DND-41 (cell line): Measurements from ENCODE around the gene SMARCC1.
"Not testable (repeated sequence)": the region's sequence is repeated elsewhere in the genome, so short reads cannot be mapped to it uniquely, and the experiment has no call there.

Experiments
- ATAC-seq: fragments of 200-7000 bp; cut with Tn5 transposase; 3 replicates; pipeline ENCODE4 v1.9.1; 2021; ENCODE audit warnings: low read depth; ENCODE audit not compliant: insufficient read depth
- DNase-seq: peaks from one replicate; pipeline ENCODE4 v3.0.0-alpha.2; 2020
- H2AFZ ChIP-seq: 2 replicates; pipeline ENCODE4 v1.6.0; 2012; ENCODE audit warnings: low read depth, low read length
- H3K27ac ChIP-seq: 2 replicates; pipeline ENCODE4 v1.5.1; 2012; ENCODE audit warnings: low read length, inconsistent platforms
- H3K27me3 ChIP-seq: fragments of 200-600 bp; sonication (generic); 2 replicates; pipeline ENCODE4 v1.6.0; 2012; ENCODE audit warnings: low read length, mild to moderate bottlenecking, inconsistent platforms; ENCODE audit not compliant: insufficient read depth, poor library complexity
- H3K36me3 ChIP-seq: 2 replicates; pipeline ENCODE4 v1.5.1; 2012; ENCODE audit warnings: low read length, inconsistent platforms; ENCODE audit not compliant: insufficient read depth
- H3K4me1 ChIP-seq: 2 replicates; pipeline ENCODE4 v1.5.1; 2012; ENCODE audit warnings: mild to moderate bottlenecking, low read length; ENCODE audit not compliant: insufficient read depth
- H3K4me2 ChIP-seq: 2 replicates; pipeline ENCODE4 v1.6.0; 2012; ENCODE audit warnings: mild to moderate bottlenecking, moderate library complexity, low read length, inconsistent platforms; ENCODE audit not compliant: insufficient read depth
- H3K4me3 ChIP-seq, 2 experiments: fragments of 200-600 bp in 1 of 2; shearing (Covaris generic) in 1 of 2; 2 replicates each; pipeline ENCODE4 v1.5.1; 2012 to 2016; ENCODE audit warnings: inconsistent platforms in 2 of 2, low read length in 2 of 2, mild to moderate bottlenecking in 2 of 2, low read depth in 1 of 2, moderate library complexity in 1 of 2
- H3K79me2 ChIP-seq: 2 replicates; pipeline ENCODE4 v1.6.0; 2012; ENCODE audit warnings: low read length, inconsistent platforms; ENCODE audit not compliant: insufficient read depth
- H3K9ac ChIP-seq: 2 replicates; pipeline ENCODE4 v1.6.0; 2012; ENCODE audit warnings: low read depth, mild to moderate bottlenecking, inconsistent platforms, low read length, moderate library complexity
- H3K9me3 ChIP-seq: 2 replicates; pipeline ENCODE4 v1.5.1; 2012; ENCODE audit warnings: low read length, moderate library complexity, mild to moderate bottlenecking, inconsistent platforms; ENCODE audit not compliant: insufficient read depth, severe bottlenecking
- H4K20me1 ChIP-seq: 2 replicates; pipeline ENCODE4 v1.6.0; 2012; ENCODE audit warnings: low read length; ENCODE audit not compliant: insufficient read depth
- CTCF ChIP-seq: IDR thresholded peaks from 2 replicates; pipeline ENCODE4 v1.5.1; 2012; ENCODE audit warnings: borderline replicate concordance, low read length, moderate library complexity, mild to moderate bottlenecking; ENCODE audit not compliant: poor library complexity, severe bottlenecking; ENCODE audit errors: extremely low read depth
- EZH2 ChIP-seq: IDR thresholded peaks from 3 replicates; pipeline ENCODE4 v1.6.1; 2012; ENCODE audit warnings: borderline replicate concordance, low read depth, mild to moderate bottlenecking, moderate library complexity, low read length, inconsistent platforms; ENCODE audit not compliant: severe bottlenecking

The SMARCC1 gene

GRCh38 chr3:47731061-47731460 lies 50.6 kb downstream of the SMARCC1 start:
- H3K4me2 ChIP-seq = no peak overlapping the region
- H3K79me2 ChIP-seq = peaks cover 27% of the 10 kb centered on the region
- H3K9ac ChIP-seq = no peak overlapping the region
- ATAC-seq (no peak), DNase-seq (no peak)
- H2AFZ ChIP-seq = no peak overlapping the region
- no peaks in the 10 kb centered on the region for H3K9me3 ChIP-seq
- H4K20me1 ChIP-seq = peaks cover 2% of the 10 kb centered on the region; the same call in 1 of the 2 replicates
- TF ChIP-seq CTCF (no peak), EZH2 (no peak)
- no peak overlapping the region for H3K4me3 ChIP-seq
- H3K36me3 ChIP-seq = peaks cover 96% of the 10 kb centered on the region
- no peaks in the 10 kb centered on the region for H3K4me1 ChIP-seq
- H3K27ac ChIP-seq = no peak overlapping the region
- H3K27me3 ChIP-seq = no peaks in the 10 kb centered on the region

- Histone ChIP-seq H2AFZ (no peak overlapping the region), H3K4me3 (no peak overlapping the region), H3K27ac (no peak overlapping the region), H3K4me1 (no peaks in the 10 kb centered on the region), H3K9ac (no peak overlapping the region), H3K9me3 (no peaks in the 10 kb centered on the region), H3K27me3 (no peaks in the 10 kb centered on the region), H4K20me1 (peaks cover 4% of the 10 kb centered on the region; the same call in 1 of the 2 replicates), H3K4me2 (no peak overlapping the region), H3K79me2 (peaks cover 30% of the 10 kb centered on the region), H3K36me3 (peaks cover 81% of the 10 kb centered on the region)
- TF ChIP-seq EZH2 = no peak
- TF ChIP-seq CTCF = no peak
- DNase-seq = no peak
- ATAC-seq = no peak
These were observed 58.8 kb downstream of the SMARCC1 start for GRCh38 chr3:47722859-47723258.

GRCh38 chr3:47717448-47717847 lies 64.2 kb downstream of the SMARCC1 start:
- not testable (repeated sequence) for H3K9me3 ChIP-seq, H2AFZ ChIP-seq, H3K27me3 ChIP-seq, H3K4me1 ChIP-seq, H3K4me3 ChIP-seq, H3K9ac ChIP-seq, H3K4me2 ChIP-seq, DNase-seq, ATAC-seq, H4K20me1 ChIP-seq, H3K27ac ChIP-seq
- peaks cover 28% of the 10 kb centered on the region; the same call in 1 of the 2 replicates for H3K79me2 ChIP-seq
- H3K36me3 ChIP-seq = peaks cover 90% of the 10 kb centered on the region

- Histone ChIP-seq H3K9ac (no peak overlapping the region), H3K4me3 (no peak overlapping the region), H3K27ac (no peak overlapping the region), H3K27me3 (no peaks in the 10 kb centered on the region), H3K36me3 (peaks cover 90% of the 10 kb centered on the region), H2AFZ (no peak overlapping the region), H3K4me2 (no peak overlapping the region), H4K20me1 (no peaks in the 10 kb centered on the region), H3K9me3 (no peaks in the 10 kb centered on the region), H3K79me2 (peaks cover 24% of the 10 kb centered on the region; the same call in 1 of the 2 replicates), H3K4me1 (no peaks in the 10 kb centered on the region)
- DNase-seq (no peak), ATAC-seq (no peak)
- TF ChIP-seq EZH2 (no peak), CTCF (no peak)
These were observed 65.0 kb downstream of the SMARCC1 start for GRCh38 chr3:47716656-47717055.
